ENCODE results near the gene TK2. TPM values are rescaled to one million over a fixed set of nuclear protein-coding genes. Genes with fewer than 3 reads are reported as not detected.
"Not testable (repeated sequence)": the region's sequence is repeated elsewhere in the genome, so short reads cannot be mapped to it uniquely, and the experiment has no call there.

Gene TK2
- 19.5 TPM for total RNA-seq
- long read RNA-seq, full-length matches to known transcripts = 11 of 14 reads
- long read RNA-seq, partial matches to known transcripts = 0 of 14 reads
- long read RNA-seq, other reads (novel, unspliced or antisense) = 3 of 14 reads

- DNase-seq (peak; percentile 86), ATAC-seq (ENCODE audit: poor library complexity) (peak; percentile 74)
- intact Hi-C loops (cut with DNase I) = no loop called here
These were observed at the start of gene TK2 for GRCh38 chr16:66549284-66550131. Gene TK2, minus strand, starts transcription at chr16:66550122. Its CDS starts 61 bp downstream, at chr16:66550061.

- DNase-seq = no peak
- intact Hi-C loops (cut with DNase I) = no loop called here
- no peak for ATAC-seq (ENCODE audit: poor library complexity)
These were observed 48.2 kb upstream of the TK2 start for GRCh38 chr16:66598111-66598510.

GRCh38 chr16:66596986-66597848 lies 47.3 kb upstream of the TK2 start:
- no peak for ATAC-seq (ENCODE audit: poor library complexity)
- intact Hi-C loops (cut with DNase I) = no loop called here

GRCh38 chr16:66596559-66596958 lies 46.6 kb upstream of the TK2 start:
- ATAC-seq (ENCODE audit: poor library complexity); DNase-seq; intact Hi-C loops (cut with DNase I): not testable (repeated sequence)

More at GRCh38 chr16:66596986-66597848, 47.3 kb upstream of the TK2 start:
- no peak for DNase-seq

GRCh38 chr16:66594739-66595138 lies 44.8 kb upstream of the TK2 start:
- intact Hi-C loops (cut with DNase I) = no loop called here
- no peak for ATAC-seq (ENCODE audit: poor library complexity)

GRCh38 chr16:66592814-66593213 lies 42.9 kb upstream of the TK2 start:
- intact Hi-C loops (cut with DNase I) = no loop called here
- DNase-seq = no peak
- no peak for ATAC-seq (ENCODE audit: poor library complexity)

More at GRCh38 chr16:66594739-66595138, 44.8 kb upstream of the TK2 start:
- no peak for DNase-seq

- ATAC-seq (ENCODE audit: poor library complexity) = no peak
- intact Hi-C loops (cut with DNase I) = no loop called here
- no peak for DNase-seq
These were observed 42.3 kb upstream of the TK2 start for GRCh38 chr16:66592241-66592640.

GRCh38 chr16:66591018-66591417 lies 41.1 kb upstream of the TK2 start:
- no peak for DNase-seq
- no peak for ATAC-seq (ENCODE audit: poor library complexity)
- intact Hi-C loops (cut with DNase I) = no loop called here

- ATAC-seq (ENCODE audit: poor library complexity) = no peak
- intact Hi-C loops (cut with DNase I) = no loop called here
- DNase-seq = no peak
These were observed 40.4 kb upstream of the TK2 start for GRCh38 chr16:66590322-66590721.

- DNase-seq (peak; percentile 64), ATAC-seq (ENCODE audit: poor library complexity) (peak; percentile 73)
- intact Hi-C loops (cut with DNase I) = no loop called here
These were observed 39.2 kb upstream of the TK2 start for GRCh38 chr16:66588981-66589713.

GRCh38 chr16:66587881-66588600 lies 38.1 kb upstream of the TK2 start:
- DNase-seq (no peak), ATAC-seq (ENCODE audit: poor library complexity) (no peak)
- intact Hi-C loops (cut with DNase I) = no loop called here

GRCh38 chr16:66585481-66586239 lies 35.7 kb upstream of the TK2 start:
- ATAC-seq (ENCODE audit: poor library complexity) = peak; percentile 62
- DNase-seq = no peak
- intact Hi-C loops (cut with DNase I) = no loop called here

- intact Hi-C loops (cut with DNase I) = no loop called here
- no peak for DNase-seq
- ATAC-seq (ENCODE audit: poor library complexity) = no peak
These were observed 31.5 kb upstream of the TK2 start for GRCh38 chr16:66581246-66581952.

- intact Hi-C loops (cut with DNase I) = no loop called here
- DNase-seq = no peak
- ATAC-seq (ENCODE audit: poor library complexity) = no peak
These were observed 30.8 kb upstream of the TK2 start for GRCh38 chr16:66580605-66581209.

GRCh38 chr16:66578651-66579531 lies 29.0 kb upstream of the TK2 start, which contains the start of gene CMTM2:
Gene CMTM2, plus strand, starts transcription at chr16:66579463. Its CDS starts 145 bp downstream, at chr16:66579608.
- peak; percentile 36 for ATAC-seq (ENCODE audit: poor library complexity)
- peak; percentile 52 for DNase-seq
- intact Hi-C loops (cut with DNase I) = no loop called here
